ENCODE measurements around the gene NCMAP.

DNA sequence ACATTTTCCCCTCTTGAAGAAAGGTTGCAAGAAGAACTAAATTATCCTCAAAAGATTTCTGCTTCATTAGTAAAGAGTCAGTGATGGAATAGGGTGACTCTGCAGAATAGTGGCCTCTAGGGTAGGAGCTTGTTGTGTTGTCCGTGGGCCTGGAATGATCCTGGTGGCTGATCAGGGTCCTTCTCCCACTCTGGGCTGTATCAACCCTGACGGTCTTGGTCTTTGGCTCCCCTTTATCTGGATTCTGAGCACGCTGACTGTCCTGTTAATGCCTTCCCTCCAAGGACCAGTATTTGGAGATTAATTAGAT, 50.4 kb downstream of the NCMAP start:
- TF ChIP-seq, protein P1, sequence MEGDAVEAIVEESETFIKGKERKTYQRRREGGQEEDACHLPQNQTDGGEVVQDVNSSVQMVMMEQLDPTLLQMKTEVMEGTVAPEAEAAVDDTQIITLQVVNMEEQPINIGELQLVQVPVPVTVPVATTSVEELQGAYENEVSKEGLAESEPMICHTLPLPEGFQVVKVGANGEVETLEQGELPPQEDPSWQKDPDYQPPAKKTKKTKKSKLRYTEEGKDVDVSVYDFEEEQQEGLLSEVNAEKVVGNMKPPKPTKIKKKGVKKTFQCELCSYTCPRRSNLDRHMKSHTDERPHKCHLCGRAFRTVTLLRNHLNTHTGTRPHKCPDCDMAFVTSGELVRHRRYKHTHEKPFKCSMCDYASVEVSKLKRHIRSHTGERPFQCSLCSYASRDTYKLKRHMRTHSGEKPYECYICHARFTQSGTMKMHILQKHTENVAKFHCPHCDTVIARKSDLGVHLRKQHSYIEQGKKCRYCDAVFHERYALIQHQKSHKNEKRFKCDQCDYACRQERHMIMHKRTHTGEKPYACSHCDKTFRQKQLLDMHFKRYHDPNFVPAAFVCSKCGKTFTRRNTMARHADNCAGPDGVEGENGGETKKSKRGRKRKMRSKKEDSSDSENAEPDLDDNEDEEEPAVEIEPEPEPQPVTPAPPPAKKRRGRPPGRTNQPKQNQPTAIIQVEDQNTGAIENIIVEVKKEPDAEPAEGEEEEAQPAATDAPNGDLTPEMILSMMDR (IDR thresholded peaks at IDR 0.05; ENCODE audit: low read depth, low read length) = no peak
- TF ChIP-seq, protein P2, sequence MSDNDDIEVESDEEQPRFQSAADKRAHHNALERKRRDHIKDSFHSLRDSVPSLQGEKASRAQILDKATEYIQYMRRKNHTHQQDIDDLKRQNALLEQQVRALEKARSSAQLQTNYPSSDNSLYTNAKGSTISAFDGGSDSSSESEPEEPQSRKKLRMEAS (IDR thresholded peaks at IDR 0.05; ENCODE audit: low read depth, low read length) = no peak
- no peak for TF ChIP-seq POLR2A (IDR thresholded peaks at IDR 0.05; ENCODE audit: extremely low read depth, insufficient read length)

Measured in NB4 (cell line).